LNCaP clone FGC (cell line): ENCODE measurements around the gene STIM2.

ENCODE experiments used
- DNase-seq: peaks from one replicate; pipeline ENCODE4 v3.0.0-alpha.2; 2011; ENCODE audit warnings: low read depth
- H3K4me3 ChIP-seq: 2 replicates; pipeline ENCODE4 v1.5.1; 2011; ENCODE audit warnings: mild to moderate bottlenecking, low read depth, low read length, control low read depth
- CTCF ChIP-seq: IDR thresholded peaks from 2 replicates; pipeline ENCODE4 v1.5.1; 2012; ENCODE audit warnings: mild to moderate bottlenecking; ENCODE audit not compliant: control insufficient read depth, insufficient read depth; ENCODE audit errors: extremely low read depth

The STIM2 gene

GRCh38 chr4:26896636-26897035 is 36.0 kb downstream of the STIM2 start:
- TF ChIP-seq CTCF: no peak
- no peak for DNase-seq

GRCh38 chr4:26899991-26900390 is 39.4 kb downstream of the STIM2 start:
- no peak for DNase-seq
- no peak for TF ChIP-seq CTCF
- no peak overlapping the region for H3K4me3 ChIP-seq

More at GRCh38 chr4:26896636-26897035, 36.0 kb downstream of the STIM2 start:
- H3K4me3 ChIP-seq: no peak overlapping the region

GRCh38 chr4:26900765-26901164 is 40.1 kb downstream of the STIM2 start:
- H3K4me3 ChIP-seq: no peak overlapping the region
- DNase-seq: no peak
- no peak for TF ChIP-seq CTCF

- TF ChIP-seq CTCF: no peak
- no peak overlapping the region for H3K4me3 ChIP-seq
- DNase-seq: no peak
Observed at GRCh38 chr4:26905172-26905571, 44.5 kb downstream of the STIM2 start.

GRCh38 chr4:26907731-26908599 is 47.3 kb downstream of the STIM2 start:
- no peak for DNase-seq
- TF ChIP-seq CTCF: no peak
- H3K4me3 ChIP-seq: no peak overlapping the region

GRCh38 chr4:26909369-26909768 is 48.7 kb downstream of the STIM2 start:
- no peak for TF ChIP-seq CTCF
- H3K4me3 ChIP-seq: no peak overlapping the region
- no peak for DNase-seq

GRCh38 chr4:26911254-26911653 is 50.6 kb downstream of the STIM2 start:
- no peak for TF ChIP-seq CTCF
- no peak for DNase-seq
- no peak overlapping the region for H3K4me3 ChIP-seq
